ENCODE data around the gene ETV6.
"Not testable (repeated sequence)": the region's sequence is repeated elsewhere in the genome, so short reads cannot be mapped to it uniquely, and the experiment has no call there.

The ETV6 gene

GRCh38 chr12:11649413-11650285 is at the start of gene ETV6:
Gene ETV6, plus strand, starts transcription at chr12:11649674. Its CDS starts 454 bp downstream, at chr12:11650128.
- peak; percentile 46 for DNase-seq (ENCODE audit: low read depth)

DNA sequence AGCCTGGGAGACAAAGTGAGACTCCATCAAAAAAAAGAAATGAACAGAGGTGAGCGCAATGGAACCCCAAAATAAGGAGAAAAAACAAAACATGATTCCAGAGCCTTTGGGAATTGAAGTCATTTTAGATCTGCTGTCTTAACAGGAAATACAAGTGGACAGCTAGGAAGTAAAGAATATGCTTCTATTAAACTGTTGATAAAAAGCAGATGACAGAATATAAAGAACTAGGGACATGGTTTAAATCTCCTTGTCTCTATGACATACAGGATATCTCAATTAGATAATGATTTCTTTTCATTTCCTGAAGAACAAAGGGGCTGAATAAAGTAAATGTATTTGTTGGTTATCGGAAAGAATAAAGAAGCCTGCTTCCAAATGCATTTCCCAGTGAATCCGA is 49.3 kb upstream of the ETV6 start:
- no peak for DNase-seq (ENCODE audit: low read depth)

DNA sequence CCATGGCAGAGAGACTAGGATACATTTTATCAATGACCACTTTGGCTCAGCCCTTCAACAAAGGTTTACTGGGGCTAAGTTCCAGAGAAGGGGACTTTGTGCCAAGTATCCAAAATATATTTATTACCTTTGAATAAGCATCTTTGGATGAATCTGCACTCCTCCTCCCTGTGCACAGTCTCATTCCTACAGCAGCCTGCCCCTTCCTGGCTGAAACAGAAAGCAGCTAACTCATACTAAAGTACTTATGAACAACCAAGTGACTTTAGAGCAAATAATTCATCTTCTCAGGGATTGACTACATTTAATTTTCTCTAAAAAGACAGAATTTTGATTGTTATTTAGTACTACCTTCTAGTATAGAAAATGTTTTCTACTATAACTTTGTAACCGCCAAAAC is 47.8 kb upstream of the ETV6 start:
- no peak for DNase-seq (ENCODE audit: low read depth)

GRCh38 chr12:11607313-11608081 is 42.0 kb upstream of the ETV6 start:
- no peak for DNase-seq (ENCODE audit: low read depth)

DNA sequence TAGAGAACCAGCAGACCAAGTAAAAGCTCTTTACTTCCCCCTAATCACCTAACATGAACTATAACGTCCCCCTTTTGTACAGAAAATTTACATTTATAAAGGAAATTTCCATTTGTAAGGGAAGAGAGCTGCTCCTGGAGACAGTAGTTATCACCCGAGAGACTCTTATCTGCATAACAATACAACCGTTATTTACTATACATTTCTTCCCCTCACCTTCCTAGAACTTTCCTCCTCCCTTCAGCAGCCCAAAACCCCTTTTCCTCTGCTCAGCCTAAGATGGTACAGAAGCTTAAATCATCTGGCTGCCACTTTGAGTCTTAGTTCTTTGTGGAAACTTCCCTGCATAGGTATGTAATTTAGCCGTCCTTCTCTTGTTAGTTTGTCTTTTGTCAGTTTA is 40.4 kb upstream of the ETV6 start:
- DNase-seq (ENCODE audit: low read depth) = no peak

DNA sequence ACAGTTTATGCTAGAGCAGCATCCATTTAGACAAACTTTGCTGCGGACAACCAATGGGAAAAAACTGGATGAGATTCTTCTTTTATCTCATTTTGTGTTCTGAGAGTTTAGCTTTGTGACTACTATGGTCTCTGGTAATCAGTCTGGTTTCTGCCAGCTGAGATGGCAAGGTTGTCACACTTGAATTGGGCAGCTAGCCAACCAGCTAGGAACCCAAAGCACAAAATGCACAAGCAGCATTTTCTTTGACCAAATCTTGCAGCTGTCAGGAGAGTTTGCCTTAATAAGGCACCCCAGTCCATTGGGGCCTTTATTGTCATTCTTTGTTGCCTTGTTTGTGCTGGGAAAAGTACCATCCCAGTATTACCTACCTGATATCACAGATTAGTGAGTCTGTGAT is 34.0 kb upstream of the ETV6 start:
- DNase-seq (ENCODE audit: low read depth) = no peak

GRCh38 chr12:11618046-11618445 is 31.4 kb upstream of the ETV6 start:
- no peak for DNase-seq (ENCODE audit: low read depth)

DNA sequence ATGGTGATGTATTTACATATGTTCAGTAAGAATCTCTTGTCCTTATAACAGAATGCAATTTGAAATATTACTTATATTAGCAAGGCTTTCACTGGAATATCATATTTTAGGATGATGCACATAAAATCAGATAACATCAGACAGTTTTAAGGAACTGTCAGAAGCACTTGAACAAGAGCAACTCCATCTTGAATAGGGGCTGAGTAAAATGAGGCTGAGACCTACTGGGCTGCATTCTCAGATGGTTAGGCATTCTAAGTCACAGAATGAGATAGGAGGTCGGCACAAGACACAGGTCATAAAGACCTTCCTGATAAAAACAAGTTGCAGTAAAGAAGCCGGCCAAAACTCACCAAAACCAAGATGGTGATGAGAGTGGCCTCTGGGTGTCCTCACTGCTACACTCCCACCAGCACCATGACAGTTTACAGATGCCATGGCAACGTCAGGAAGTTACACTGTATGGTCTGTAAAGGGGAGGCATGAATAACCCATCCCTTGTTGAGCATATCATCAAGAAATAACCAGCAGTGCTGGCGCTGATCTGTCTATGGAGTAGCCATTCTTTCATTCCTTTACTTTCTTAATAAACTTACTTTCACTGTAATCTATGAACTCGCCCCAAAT is 27.6 kb upstream of the ETV6 start:
- DNase-seq (ENCODE audit: low read depth) = no peak

DNA sequence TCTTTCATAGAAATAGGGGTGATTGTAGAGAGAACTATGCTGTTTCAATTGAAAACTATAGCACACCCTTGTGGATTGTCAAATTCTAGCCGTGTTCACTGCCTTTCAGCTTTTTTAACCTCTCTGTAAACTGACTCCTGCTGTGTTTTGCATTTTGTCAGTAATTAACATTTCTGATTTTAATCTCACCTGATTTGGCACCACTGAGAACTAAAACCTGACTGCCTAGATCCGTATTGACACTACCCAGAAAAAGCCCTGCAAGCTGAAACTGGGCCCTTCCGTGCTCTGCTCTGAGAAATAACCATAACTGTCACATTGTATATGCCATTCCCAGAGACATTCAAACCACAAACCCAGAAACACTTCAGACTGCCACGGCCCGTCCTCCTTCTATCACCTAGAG is 26.6 kb upstream of the ETV6 start:
- DNase-seq (ENCODE audit: low read depth) = no peak

DNA sequence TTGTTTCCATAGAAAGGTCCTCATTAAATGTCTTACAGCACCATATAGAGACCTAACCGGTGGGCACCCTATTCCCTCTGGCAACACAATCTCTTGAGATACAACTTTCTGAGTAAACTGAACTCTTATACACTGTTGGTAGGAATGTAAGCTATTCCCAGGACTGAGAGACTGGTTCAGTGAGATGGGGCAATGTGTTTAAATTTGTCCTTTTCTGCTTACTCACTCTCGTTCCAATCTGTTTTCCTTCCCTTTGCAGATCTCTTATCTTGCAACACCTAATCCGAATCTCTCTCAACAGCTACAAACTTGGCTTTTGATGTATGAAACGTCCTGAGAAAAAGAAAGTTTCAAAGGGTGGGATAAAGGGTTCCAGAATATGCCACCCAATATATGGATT is 26.1 kb upstream of the ETV6 start:
- DNase-seq (ENCODE audit: low read depth) = no peak

- no peak for DNase-seq (ENCODE audit: low read depth)
Measured at GRCh38 chr12:11624116-11624515, 25.4 kb upstream of the ETV6 start.

DNA sequence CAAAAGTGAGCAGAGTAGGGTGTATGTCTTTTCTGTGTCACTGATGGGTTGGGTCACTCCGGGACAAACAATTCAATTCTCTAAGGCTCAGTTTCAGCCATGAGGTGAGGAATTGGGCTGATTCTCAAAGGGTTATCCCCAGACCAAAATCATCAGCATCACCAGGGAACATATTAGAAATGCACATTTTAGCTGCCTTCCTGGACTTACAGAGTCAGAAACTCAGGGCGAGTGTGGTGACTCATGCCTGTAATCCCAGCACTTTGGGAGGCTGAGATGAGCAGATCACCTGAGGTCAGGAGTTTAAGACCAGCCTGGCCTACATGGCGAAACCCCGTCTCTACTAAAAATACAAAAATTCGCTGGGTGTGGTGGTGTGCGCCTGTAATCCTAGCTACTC is 21.8 kb upstream of the ETV6 start:
- DNase-seq (ENCODE audit: low read depth) = not testable (repeated sequence)

DNA sequence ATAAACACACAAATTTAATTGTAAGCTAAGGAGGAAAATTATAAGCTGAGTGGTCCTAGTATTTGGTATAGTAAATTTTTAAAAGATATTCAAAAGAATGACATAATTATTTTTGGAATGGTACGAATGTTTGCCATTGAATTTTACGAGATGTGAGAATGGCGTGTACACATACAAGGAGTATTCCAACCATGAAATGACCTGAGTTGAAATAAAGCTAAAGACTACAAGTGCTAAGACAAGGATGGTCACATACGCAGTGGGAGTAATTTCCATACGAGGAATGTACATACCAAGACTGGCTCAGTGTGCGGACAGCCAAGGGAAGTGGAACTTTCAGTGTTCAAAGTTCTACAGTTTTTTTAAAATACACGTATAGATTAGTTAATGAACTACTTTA is 21.1 kb upstream of the ETV6 start:
- DNase-seq (ENCODE audit: low read depth) = no peak

GRCh38 chr12:11630046-11630706 is 19.3 kb upstream of the ETV6 start:
- no peak for DNase-seq (ENCODE audit: low read depth)

- no peak for DNase-seq (ENCODE audit: low read depth)
Measured at GRCh38 chr12:11631288-11631687, 18.2 kb upstream of the ETV6 start.

GRCh38 chr12:11631881-11632280 is 17.6 kb upstream of the ETV6 start:
- DNase-seq (ENCODE audit: low read depth) = not testable (repeated sequence)

GRCh38 chr12:11633968-11634367 is 15.5 kb upstream of the ETV6 start:
- DNase-seq (ENCODE audit: low read depth) = no peak

DNA sequence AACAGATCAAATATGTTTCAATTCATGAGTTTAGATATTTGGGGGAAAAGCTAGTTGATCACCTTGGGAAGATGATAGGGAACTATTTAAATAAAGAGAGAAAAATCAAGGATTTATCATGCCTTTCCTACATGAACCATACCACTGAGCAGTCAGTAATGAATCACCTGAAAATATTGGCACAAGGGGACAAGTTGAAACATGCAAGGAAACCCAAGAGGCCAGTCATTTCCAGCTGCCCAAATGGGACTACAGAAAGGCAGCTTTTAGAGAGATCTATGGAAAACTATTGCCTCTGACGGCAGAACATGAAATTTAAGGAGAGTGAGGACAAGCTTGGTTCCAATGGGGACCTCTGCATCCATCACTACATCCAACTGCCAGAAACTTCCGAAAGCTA is 14.1 kb upstream of the ETV6 start:
- DNase-seq (ENCODE audit: low read depth) = no peak

DNA sequence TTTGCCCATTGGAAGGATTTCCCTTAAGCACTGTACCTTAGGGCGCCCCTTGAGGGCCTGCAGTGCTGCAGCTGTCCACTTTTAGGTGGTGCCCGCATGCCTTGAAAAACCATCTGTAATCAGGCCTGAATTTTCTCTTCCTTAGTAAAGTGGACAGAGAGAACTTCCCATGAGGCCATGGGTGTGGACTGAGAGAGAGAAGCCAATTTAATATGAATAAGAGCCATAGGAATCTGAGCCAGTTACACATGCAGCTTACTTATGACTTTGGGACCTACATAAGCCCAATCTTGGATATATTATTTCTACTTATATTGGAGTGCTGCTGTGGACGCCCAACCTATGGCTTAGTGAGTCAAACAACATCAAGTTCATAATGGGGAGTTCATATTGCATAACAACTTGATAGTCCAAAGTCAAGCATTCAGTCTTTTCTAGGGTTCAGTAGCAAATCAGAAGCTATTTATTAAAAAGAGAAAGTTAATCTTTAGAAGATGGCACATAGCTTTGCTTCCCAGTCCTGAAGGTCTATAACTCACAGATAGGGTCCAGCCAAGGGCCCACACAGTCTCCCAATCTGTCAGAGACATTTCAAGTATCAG is 11.1 kb upstream of the ETV6 start:
- DNase-seq (ENCODE audit: low read depth) = no peak

DNA sequence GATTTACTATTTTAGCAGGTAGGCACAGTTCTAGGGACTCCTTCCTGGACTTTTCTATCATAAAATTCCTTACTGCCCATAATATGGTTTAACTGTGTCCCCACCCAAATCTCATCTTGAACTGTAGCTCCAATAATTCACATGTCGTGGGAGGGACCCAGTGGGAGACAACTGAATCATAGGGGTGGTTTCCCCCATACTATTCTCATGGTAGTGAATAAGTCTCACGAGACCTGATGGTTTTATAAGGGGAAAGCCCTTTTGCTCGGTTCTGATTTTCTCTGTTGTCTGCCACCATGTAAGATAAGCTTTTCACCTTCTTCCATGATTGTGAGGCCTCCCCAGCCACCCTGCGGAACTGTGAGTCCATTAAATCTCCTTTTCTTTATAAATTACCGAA is 10.0 kb upstream of the ETV6 start:
- DNase-seq (ENCODE audit: low read depth) = no peak

GRCh38 chr12:11641522-11641921 is 8.0 kb upstream of the ETV6 start:
- DNase-seq (ENCODE audit: low read depth) = no peak

DNA sequence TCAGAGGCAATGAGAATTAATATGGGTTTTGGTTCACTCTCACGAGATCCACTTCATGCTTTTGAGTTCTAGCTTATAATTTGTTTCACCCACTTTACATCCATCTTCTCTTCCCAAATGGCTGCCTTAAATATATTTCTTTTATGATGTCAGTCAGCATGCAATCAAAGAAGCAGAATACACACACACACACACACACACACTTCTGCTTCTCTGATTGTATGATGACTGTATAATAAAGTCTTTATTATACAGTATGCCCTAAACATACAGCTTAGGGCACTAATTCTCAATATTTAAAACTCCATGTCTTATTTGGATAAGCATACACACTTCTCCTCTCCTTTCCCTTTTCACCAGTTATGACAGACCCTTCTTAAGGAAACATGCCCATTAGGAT is 6.7 kb upstream of the ETV6 start:
- DNase-seq (ENCODE audit: low read depth) = no peak

Measured in activated gamma-delta T cell treated with anti-CD3 and anti-CD28 coated beads, Interleukin-2, amount 50 U/mL, for 16 hours (primary cell).